ENCODE measurements around the gene PAPOLG. TPM values are rescaled to one million over a fixed set of nuclear protein-coding genes. Genes with fewer than 3 reads are reported as not detected.

Gene PAPOLG
- total RNA-seq, 4 donors from 2014 or later, result 11.7 to 19.5 (median 15.7) TPM

GRCh38 chr2:60717691-60718090, 38.4 kb upstream of the PAPOLG start:
- WGBS, 2 donors (ENCODE audit: low coverage in 1 of 2), result 47 to 76% methylated on average over 3 to 4 of the region's 5 CpGs
- H3K27ac ChIP-seq, result no peak overlapping the region
- peak; percentile 51 for ATAC-seq

GRCh38 chr2:60719331-60719730, 36.7 kb upstream of the PAPOLG start:
- H3K27me3 ChIP-seq, result no peaks in the 10 kb centered on the region
- H3K36me3 ChIP-seq, result no peaks in the 10 kb centered on the region
- no peak for ATAC-seq
- H3K27ac ChIP-seq, result no peak overlapping the region
- TF ChIP-seq CTCF (IDR thresholded peaks at IDR 0.05) (no peak), POLR2AphosphoS5 (IDR thresholded peaks at IDR 0.05) (no peak), EP300 (IDR thresholded peaks at IDR 0.05) (no peak), POLR2A (IDR thresholded peaks at IDR 0.05) (no peak)
- no peak overlapping the region for H3K4me3 ChIP-seq
- peaks cover 0 to 3% (median 0%) of the 10 kb centered on the region in 3 donors for H3K9me3 ChIP-seq
- H3K4me1 ChIP-seq, result no peaks in the 10 kb centered on the region
- WGBS, 2 donors (ENCODE audit: low coverage in 1 of 2), result 57 to 72% methylated on average over 3 to 7 of the region's 7 CpGs

More at GRCh38 chr2:60717691-60718090, 38.4 kb upstream of the PAPOLG start:
- Histone ChIP-seq H3K4me1 (no peaks in the 10 kb centered on the region), H3K36me3 (no peaks in the 10 kb centered on the region), H3K9me3 (no peaks in the 10 kb centered on the region), H3K27me3 (no peaks in the 10 kb centered on the region), H3K4me3 (no peak overlapping the region)
- TF ChIP-seq EP300 (IDR thresholded peaks at IDR 0.05) (no peak), POLR2AphosphoS5 (IDR thresholded peaks at IDR 0.05) (no peak), CTCF (IDR thresholded peaks at IDR 0.05) (no peak)

- H3K36me3 ChIP-seq, result no peaks in the 10 kb centered on the region
- H3K27ac ChIP-seq, result no peak overlapping the region
- 76 to 90% methylated on average over 4 of the region's 4 CpGs for WGBS, 2 donors (ENCODE audit: low coverage in 1 of 2)
- no peak for TF ChIP-seq POLR2A (IDR thresholded peaks at IDR 0.05)
- no peak for TF ChIP-seq POLR2AphosphoS5 (IDR thresholded peaks at IDR 0.05)
- no peak for TF ChIP-seq CTCF (IDR thresholded peaks at IDR 0.05)
- TF ChIP-seq EP300 (IDR thresholded peaks at IDR 0.05), result no peak
- H3K27me3 ChIP-seq, result no peaks in the 10 kb centered on the region
- H3K4me3 ChIP-seq, result no peak overlapping the region
- peaks cover 0 to 8% (median 0%) of the 10 kb centered on the region in 3 donors for H3K9me3 ChIP-seq
- ATAC-seq, result no peak
- H3K4me1 ChIP-seq, result no peaks in the 10 kb centered on the region
Observed at GRCh38 chr2:60725466-60725865, 30.6 kb upstream of the PAPOLG start.

- no peaks in the 10 kb centered on the region for H3K4me1 ChIP-seq
- no peak overlapping the region for H3K27ac ChIP-seq
- H3K9me3 ChIP-seq, result peaks cover 0 to 8% (median 0%) of the 10 kb centered on the region in 3 donors
- no peak for ATAC-seq
- TF ChIP-seq POLR2A (IDR thresholded peaks at IDR 0.05), result no peak
- no peak overlapping the region for H3K4me3 ChIP-seq
- 78 to 90% methylated on average over 4 to 5 of the region's 5 CpGs for WGBS, 2 donors (ENCODE audit: low coverage in 1 of 2)
- H3K36me3 ChIP-seq, result no peaks in the 10 kb centered on the region
- no peaks in the 10 kb centered on the region for H3K27me3 ChIP-seq
Observed at GRCh38 chr2:60728855-60729254, 27.2 kb upstream of the PAPOLG start.

- H3K4me3 ChIP-seq, result peak overlapping the region in 1 of 2 donors; percentile 46
- ATAC-seq, result no peak
- no peaks in the 10 kb centered on the region for H3K9me3 ChIP-seq
- H3K36me3 ChIP-seq, result no peaks in the 10 kb centered on the region
- no peak overlapping the region for H3K27ac ChIP-seq
- H3K27me3 ChIP-seq, result peaks cover 43% of the 10 kb centered on the region
- WGBS, 2 donors (ENCODE audit: low coverage in 1 of 2), result 2 to 7% methylated on average over 2 to 7 of the region's 46 CpGs
- no peak for TF ChIP-seq POLR2A (IDR thresholded peaks at IDR 0.05)
- H3K4me1 ChIP-seq, result no peaks in the 10 kb centered on the region
Observed at GRCh38 chr2:60735496-60736250, 20.4 kb upstream of the PAPOLG start.

GRCh38 chr2:60738679-60739078, 17.4 kb upstream of the PAPOLG start:
- Histone ChIP-seq H3K4me1 (no peaks in the 10 kb centered on the region), H3K9me3 (no peaks in the 10 kb centered on the region), H3K4me3 (no peak overlapping the region), H3K27me3 (peaks cover 43% of the 10 kb centered on the region), H3K27ac (no peak overlapping the region), H3K36me3 (no peaks in the 10 kb centered on the region)
- ATAC-seq, result no peak
- WGBS, 2 donors (ENCODE audit: low coverage in 1 of 2), result 55 to 80% methylated on average over 1 to 2 of the region's 3 CpGs
- TF ChIP-seq CTCF (IDR thresholded peaks at IDR 0.05) (no peak), POLR2AphosphoS5 (IDR thresholded peaks at IDR 0.05) (no peak), POLR2A (IDR thresholded peaks at IDR 0.05) (no peak), EP300 (IDR thresholded peaks at IDR 0.05) (no peak)
